Dendritic cell treated with granulocyte-macrophage colony-stimulating factor and Interleukin-4, amounts not matched to agents 40 ng/mL and 50 ng/mL, for 4 days (primary cell): ENCODE measurements around the gene CDK11B.
"Not testable (repeated sequence)": the region's sequence is repeated elsewhere in the genome, so short reads cannot be mapped to it uniquely, and the experiment has no call there.

Experiments used
- H3K27ac Mint-ChIP-seq: one replicate; pipeline ENCODE4 v1.8.0; 2022; ENCODE audit warnings: mild to moderate bottlenecking, mixed read lengths
- H3K27me3 Mint-ChIP-seq: one replicate; pipeline ENCODE4 v1.8.0; 2022; ENCODE audit warnings: mild to moderate bottlenecking, mixed read lengths
- H3K36me3 Mint-ChIP-seq: one replicate; pipeline ENCODE4 v1.8.0; 2022; ENCODE audit warnings: low read depth, mixed read lengths
- H3K4me1 Mint-ChIP-seq: one replicate; pipeline ENCODE4 v1.8.0; 2022; ENCODE audit warnings: low read depth, mixed read lengths
- H3K4me3 Mint-ChIP-seq: one replicate; pipeline ENCODE4 v1.8.0; 2022; ENCODE audit warnings: mild to moderate bottlenecking, moderate library complexity, mixed read lengths
- H3K9me3 Mint-ChIP-seq: one replicate; pipeline ENCODE4 v1.8.0; 2022; ENCODE audit warnings: mixed read lengths
- intact Hi-C: fragments of 100-400 bp; cut with micrococcal nuclease; formaldehyde crosslinking; loops from one replicate; pipeline ENCODE4 v1.15.0; 2022

CDK11B gene

DNA sequence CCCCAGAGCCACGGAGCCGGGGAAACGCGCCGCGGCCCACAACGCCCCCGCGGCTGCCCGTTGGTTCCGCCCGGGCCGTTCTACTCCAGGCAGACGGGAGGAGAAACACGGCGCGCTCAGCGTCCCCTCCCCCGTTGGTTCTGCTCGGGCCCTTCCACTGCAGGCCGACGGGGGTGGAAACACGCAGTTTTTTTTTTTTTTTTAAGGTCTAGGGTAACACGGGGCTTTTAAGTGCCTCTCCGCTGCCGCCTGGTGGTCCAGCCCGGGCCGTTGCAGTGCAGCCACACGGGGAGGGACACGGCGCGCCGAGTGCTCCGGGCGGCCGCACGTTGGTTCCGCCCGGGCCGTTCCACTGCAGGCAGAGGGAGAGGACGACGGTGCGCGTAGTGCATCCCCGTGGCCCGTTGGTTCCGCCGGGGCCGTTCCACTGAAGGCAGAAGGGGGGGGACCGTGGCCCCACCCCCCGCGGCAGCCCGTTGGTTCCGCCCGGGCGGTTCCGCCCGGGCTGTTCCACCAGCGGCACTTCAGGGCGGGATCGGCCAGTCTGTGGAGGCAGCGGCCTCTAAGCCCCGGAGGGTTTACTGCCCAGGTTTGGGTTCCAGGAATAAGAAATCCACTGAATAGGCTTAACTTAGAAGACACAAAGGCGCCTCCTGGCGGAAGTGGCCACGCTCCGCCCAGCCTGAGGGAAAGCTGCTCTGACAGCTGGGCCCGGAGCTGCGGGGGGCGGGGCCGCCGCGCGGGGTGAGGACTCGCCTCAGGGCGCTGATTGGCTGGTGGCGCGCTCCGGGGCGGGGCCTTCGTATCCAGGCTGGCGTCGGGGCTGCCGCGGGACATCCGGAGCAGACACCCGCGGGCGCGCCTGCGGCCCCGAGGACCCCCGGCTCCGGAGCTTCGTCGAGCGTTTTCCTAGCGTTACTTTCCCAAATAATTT lies 34.2 kb upstream of the CDK11B start, which contains the start of gene SLC35E2B:
SLC35E2B (minus strand) TSS at position 82 of the 934 bp plus-strand sequence. CDS start 16,096 bp downstream, outside the sequence.
- Mint-ChIP-seq H3K4me3 (peak within 1 kb of the TSS; percentile 79), H3K36me3 (peaks cover 19% of the 10 kb centered on the region), H3K27ac (peak within 1 kb of the TSS; percentile 89)
- intact Hi-C loops, H3K9me3 Mint-ChIP-seq, H3K4me1 Mint-ChIP-seq, H3K27me3 Mint-ChIP-seq: not testable (repeated sequence)

DNA sequence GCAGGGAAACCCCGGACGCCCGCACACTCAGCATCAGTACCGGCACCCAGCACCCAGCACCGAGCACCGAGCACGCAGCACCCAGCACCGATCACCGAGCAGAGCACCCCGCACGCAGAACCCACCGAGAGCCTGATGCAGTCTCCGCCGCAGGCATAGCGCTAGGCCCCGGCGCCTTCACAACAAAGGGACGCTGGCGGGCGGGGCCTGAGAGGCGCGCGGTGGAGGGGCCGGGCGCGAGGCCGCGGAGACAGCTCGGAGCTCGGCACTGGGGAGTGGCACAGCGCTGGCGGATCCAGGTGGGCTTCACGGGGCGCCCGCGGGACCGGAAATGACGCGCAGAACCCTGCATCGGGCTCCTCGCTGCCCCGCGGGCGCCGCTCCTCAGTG lies 33.5 kb upstream of the CDK11B start:
- Mint-ChIP-seq H3K36me3 (peaks cover 24% of the 10 kb centered on the region), H3K27ac (peak overlapping the region; percentile 89), H3K4me1 (peaks cover 14% of the 10 kb centered on the region), H3K4me3 (peak overlapping the region; percentile 79)
- H3K9me3 Mint-ChIP-seq, H3K27me3 Mint-ChIP-seq, intact Hi-C loops: not testable (repeated sequence)

DNA sequence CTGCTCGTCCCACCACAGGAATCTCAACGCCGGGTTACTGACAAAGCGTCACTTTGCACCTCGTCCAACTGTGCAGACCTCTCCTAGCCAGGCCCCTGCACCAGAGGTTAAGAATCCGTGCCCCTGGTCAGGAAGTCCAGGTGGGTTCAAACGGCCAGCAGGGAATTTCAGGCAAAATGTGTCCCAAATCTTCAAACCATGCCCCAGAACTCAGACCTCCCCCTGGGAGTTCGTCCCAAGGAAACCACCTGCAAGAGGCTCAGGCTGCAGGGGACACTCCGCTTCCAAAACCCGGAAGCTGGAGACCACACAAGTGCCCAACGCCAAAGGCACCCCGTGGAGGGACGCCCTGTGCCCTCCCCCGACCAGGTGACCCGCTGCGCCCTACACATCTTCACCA lies 32.6 kb upstream of the CDK11B start:
- H3K9me3 Mint-ChIP-seq, intact Hi-C loops, H3K27ac Mint-ChIP-seq, H3K27me3 Mint-ChIP-seq, H3K4me3 Mint-ChIP-seq: not testable (repeated sequence)
- peaks cover 23% of the 10 kb centered on the region for H3K4me1 Mint-ChIP-seq
- H3K36me3 Mint-ChIP-seq, result peaks cover 24% of the 10 kb centered on the region

DNA sequence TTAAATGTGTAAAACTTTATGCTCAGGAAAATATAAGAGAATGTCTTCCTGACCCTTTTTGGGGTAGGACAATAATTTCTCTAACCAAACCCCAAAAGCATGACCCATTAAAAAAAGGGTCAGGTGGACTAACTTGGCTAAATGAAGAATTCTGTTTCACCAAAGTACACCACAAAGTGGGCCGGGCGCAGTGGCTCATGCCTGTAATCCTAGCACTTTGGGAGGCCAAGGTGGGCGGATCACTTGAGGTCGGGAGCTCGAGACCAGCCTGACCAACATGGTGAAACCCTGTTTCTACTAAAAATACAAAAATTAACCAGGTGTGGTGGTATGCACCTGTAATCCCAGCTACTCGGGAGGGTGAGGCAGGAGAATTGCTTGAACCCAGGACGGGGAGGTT lies 30.7 kb upstream of the CDK11B start:
- H3K27me3 Mint-ChIP-seq, H3K4me3 Mint-ChIP-seq, intact Hi-C loops, H3K27ac Mint-ChIP-seq, H3K9me3 Mint-ChIP-seq: not testable (repeated sequence)
- Mint-ChIP-seq H3K4me1 (peaks cover 32% of the 10 kb centered on the region), H3K36me3 (peaks cover 35% of the 10 kb centered on the region)

DNA sequence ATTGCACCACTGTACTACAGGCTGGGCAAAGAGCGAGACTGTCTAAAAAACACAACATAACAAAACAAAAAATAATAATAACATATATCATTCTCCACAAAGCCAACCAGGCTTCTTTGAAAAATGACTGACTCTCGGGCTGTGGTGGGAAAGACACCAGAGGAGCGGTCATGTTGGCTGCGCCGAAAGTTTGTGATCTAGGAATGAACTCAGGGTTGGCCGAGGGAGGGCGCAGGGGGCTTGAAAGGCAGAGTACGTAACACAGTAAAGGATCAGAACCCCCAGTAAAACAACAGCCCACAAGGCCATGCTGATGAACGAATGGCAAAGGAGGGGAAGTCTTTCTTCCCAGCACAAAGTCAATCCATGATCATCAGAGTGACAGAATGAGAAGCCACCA lies 29.0 kb upstream of the CDK11B start:
- Mint-ChIP-seq H3K9me3 (no peaks in the 10 kb centered on the region), H3K27me3 (no peaks in the 10 kb centered on the region), H3K27ac (no peak overlapping the region), H3K36me3 (peaks cover 52% of the 10 kb centered on the region), H3K4me3 (no peak overlapping the region), H3K4me1 (peaks cover 27% of the 10 kb centered on the region)
- intact Hi-C loops, result no loop called here

DNA sequence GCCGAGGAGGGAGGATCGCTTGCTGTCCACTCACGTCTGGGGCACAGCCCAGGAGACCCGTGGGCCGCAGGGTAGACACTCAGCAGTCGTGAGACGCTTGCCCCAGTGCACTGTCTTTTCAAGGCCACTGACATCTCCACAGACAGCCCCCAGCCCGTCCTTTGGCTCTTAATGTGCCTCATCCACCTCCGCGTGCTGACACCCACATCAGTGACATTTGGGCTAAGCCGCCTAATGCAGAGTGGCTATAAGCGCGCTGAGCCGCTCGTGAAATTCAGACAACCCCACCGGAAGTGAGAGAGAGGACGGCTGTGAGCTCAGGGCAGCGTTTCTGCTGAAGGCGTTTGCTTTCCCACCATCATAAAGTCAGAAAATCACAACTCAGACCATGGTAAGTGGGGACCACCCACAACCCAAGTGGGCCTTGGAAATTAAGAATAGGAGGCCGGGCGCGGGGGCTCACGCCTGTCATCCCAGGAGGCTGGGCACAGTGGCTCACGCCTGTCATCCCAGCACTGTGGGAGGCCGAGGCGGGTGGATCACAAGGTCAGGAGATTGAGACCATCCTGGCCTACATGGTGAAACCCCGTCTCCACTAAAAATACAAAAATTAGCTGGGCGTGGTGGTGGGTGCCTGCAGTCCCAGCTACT lies 25.4 kb upstream of the CDK11B start:
- Mint-ChIP-seq H3K4me3 (no peak overlapping the region), H3K27me3 (no peaks in the 10 kb centered on the region), H3K27ac (no peak overlapping the region), H3K9me3 (no peaks in the 10 kb centered on the region), H3K36me3 (peaks cover 66% of the 10 kb centered on the region), H3K4me1 (peaks cover 30% of the 10 kb centered on the region)
- intact Hi-C loops, result no loop called here

DNA sequence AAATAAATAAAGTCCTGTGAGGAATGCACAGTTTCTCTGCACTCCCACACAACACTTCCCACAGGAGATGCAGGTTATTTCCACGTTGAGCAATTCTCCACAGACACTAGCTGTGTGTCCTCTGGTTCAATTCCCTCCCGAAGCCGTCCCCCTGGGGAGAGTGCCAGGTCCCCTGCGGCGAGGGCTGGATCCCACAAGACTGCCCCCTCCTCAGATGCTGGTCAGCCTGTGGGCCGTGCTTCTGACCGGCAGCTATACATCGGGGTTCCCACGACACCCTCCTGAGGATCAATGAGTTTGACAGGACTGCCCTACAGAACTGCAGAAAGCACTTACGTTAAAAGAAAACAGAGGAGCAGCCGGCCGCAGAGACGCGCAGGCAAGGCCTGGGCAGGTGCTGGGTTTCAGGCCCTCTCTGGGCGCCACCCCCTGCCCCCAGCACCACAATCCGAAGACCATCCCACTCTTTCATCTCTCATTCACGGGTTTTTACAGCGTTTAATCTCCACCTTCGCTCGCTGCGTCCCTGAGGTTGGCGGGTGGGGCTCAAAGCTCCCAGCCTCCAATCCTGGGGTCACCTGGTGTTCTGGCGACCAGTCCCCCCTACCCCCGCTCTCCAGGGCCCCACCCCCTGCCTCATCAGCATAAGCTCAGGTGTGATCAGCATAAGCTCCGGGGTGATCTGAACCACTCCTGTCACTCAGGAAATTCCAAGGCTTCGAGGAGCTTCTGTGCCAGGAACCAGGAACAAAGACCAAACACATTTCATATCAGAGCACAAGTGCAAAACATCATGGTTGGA lies 24.5 kb upstream of the CDK11B start:
- intact Hi-C loops, result no loop called here
- Mint-ChIP-seq H3K27ac (no peak overlapping the region), H3K4me1 (peaks cover 38% of the 10 kb centered on the region)

DNA sequence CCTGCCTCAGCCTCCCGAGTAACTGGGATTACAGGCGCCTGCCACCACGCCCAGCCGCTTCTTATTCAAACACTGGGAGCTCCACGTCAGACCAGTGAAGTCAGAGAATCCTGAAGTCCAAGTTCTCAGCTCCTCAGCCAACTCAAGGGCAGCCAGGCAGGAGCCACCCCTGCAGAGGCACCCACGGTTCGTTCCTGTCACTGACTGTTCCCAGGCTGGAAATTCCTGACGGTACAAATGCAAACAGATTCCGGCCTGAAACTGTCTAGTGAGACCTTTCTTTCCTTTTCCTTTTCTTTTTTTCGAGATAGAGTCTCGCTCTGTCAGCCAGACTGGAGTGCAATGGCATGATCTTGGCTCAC lies 22.1 kb upstream of the CDK11B start:
- Mint-ChIP-seq H3K27me3 (no peaks in the 10 kb centered on the region), H3K9me3 (no peaks in the 10 kb centered on the region), H3K4me1 (peaks cover 25% of the 10 kb centered on the region), H3K27ac (no peak overlapping the region), H3K36me3 (peaks cover 75% of the 10 kb centered on the region), H3K4me3 (no peak overlapping the region)
- intact Hi-C loops, result no loop called here

More for the DNA sequence above, 24.5 kb upstream of the CDK11B start:
- no peaks in the 10 kb centered on the region for H3K27me3 Mint-ChIP-seq
- H3K9me3 Mint-ChIP-seq, result no peaks in the 10 kb centered on the region
- peaks cover 69% of the 10 kb centered on the region for H3K36me3 Mint-ChIP-seq
- H3K4me3 Mint-ChIP-seq, result no peak overlapping the region

DNA sequence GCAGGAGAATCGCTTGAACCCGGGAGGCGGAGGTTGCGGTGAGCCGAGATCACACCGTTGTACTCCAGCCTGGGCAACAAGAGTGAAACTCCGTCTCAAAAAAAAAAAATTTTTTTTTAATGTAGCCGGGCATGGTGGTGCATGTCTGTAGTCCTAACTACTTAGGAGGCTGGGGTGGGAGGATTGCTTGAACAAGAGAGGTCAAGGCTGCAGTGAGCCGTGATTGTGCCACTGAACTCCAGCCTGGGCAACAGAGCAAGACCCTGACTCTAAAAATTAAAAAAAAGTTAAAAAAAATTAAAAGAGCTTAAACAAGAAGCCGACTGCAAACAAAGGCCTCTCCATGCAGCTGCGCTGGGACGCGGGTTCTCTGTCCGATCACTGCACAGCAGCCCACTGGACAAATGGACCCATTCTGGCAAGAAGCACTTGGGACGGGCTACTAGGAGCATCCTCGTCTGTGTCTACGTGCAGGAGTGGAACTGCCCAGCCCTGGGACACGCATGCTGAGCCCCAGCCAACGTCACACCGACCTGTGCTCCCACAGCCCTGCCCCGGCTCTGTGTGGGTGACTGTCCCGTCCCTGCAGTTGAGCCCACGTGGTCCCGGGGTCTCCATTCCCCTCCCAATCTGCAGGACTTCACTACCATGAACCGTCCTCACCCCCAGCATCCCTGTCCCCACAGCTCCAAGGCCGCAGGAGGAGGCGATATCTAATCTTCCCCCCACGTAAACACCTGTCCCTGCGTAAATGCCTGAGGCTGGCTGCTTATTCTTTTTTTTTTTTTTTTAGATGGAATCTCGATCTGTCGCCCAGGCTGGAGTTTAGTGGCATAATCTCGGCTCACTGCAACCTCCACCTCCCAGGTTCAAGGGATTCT lies 21.5 kb upstream of the CDK11B start:
- no peak overlapping the region for H3K27ac Mint-ChIP-seq
- intact Hi-C loops, result no loop called here

DNA sequence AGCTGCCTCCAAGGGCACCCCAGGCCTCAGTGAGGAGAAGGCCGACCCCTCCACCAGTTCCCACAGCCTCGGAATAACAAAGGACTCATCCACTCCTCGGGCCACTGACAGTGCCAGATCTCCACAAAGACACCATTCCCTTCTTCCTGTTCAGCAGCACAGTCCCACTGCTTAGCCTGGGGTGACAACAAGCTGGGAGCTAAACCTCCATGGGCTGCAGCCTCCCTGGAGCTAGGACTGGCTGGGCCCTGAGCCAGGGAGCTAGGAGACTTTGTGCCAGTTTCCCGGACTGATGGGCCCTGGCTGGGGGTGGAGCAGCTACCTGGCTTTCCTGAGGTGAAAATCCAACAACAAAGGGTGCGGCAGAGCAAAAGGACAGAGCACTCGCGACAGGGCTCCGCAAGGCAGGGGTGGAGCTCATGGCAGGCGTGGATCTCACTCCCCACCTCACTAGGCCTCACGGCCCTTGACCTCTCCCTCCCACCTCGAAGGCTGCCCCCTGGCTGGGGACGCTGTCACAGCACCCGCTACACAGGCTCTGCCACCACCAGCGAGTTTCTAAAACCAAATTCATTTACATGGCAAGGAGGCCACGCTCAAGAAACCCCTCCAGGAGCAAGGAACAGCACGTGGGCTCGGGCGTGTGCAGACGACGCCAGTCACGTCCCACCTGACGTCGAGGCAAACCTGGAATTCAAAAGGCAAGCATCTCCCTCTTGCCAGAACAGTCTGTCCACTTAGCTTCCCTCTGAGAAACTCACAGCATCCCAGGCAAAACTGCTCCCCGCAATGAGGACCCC lies 20.0 kb upstream of the CDK11B start:
- peak overlapping the region; percentile 37 for H3K27ac Mint-ChIP-seq
- H3K36me3 Mint-ChIP-seq, result peaks cover 66% of the 10 kb centered on the region
- no peak overlapping the region for H3K4me3 Mint-ChIP-seq
- intact Hi-C loops, result no loop called here
- H3K27me3 Mint-ChIP-seq, result no peaks in the 10 kb centered on the region
- peaks cover 19% of the 10 kb centered on the region for H3K4me1 Mint-ChIP-seq
- no peaks in the 10 kb centered on the region for H3K9me3 Mint-ChIP-seq

More for the DNA sequence above, 21.5 kb upstream of the CDK11B start:
- Mint-ChIP-seq H3K4me1 (peaks cover 20% of the 10 kb centered on the region), H3K27me3 (no peaks in the 10 kb centered on the region), H3K4me3 (no peak overlapping the region), H3K36me3 (peaks cover 71% of the 10 kb centered on the region), H3K9me3 (no peaks in the 10 kb centered on the region)

DNA sequence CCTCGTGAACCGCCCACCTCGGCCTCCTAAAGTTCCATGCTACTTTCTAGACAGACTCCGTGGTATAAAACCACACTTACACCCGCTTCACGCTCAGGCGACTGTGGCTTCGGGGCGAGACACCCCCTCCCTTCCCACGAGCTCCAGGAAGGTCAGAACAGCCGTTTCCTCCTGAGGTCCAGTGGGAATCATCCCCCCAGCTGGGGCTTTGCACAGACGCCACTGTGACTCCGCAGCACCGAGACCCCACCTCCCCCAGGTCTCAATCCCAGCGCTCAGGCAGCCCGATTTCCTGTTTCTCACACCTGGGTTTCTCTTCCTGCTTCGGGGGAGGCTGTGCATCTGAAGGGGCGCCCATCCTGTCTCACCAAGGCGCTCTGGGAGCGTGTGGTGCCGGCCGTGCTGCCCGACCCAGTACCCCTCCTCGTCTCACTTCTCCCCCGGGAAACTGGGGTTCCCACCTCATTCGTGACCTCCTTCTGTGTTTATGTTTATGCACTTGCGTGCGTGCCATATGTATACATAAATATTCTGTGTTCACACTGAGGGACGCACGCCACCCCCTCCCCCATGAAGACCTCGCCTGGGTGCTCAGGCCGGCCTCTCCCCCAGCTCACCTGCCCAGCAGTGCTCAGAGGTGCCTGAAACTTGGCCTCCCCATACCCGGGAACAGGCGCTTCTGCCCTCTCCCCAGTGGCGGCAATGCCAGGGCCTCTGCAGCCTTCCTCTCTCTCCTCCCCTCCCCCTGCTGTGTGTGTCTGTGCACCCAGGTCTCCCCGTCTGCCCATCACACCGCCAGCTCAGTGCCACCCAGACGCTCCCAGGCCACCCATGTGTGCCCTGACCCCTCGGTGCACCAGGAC lies 19.1 kb upstream of the CDK11B start:
- intact Hi-C loops, result no loop called here
- no peak overlapping the region for H3K27ac Mint-ChIP-seq
- H3K36me3 Mint-ChIP-seq, result peaks cover 66% of the 10 kb centered on the region
- no peaks in the 10 kb centered on the region for H3K9me3 Mint-ChIP-seq
- peaks cover 19% of the 10 kb centered on the region for H3K4me1 Mint-ChIP-seq
- H3K27me3 Mint-ChIP-seq, result no peaks in the 10 kb centered on the region
- no peak overlapping the region for H3K4me3 Mint-ChIP-seq

DNA sequence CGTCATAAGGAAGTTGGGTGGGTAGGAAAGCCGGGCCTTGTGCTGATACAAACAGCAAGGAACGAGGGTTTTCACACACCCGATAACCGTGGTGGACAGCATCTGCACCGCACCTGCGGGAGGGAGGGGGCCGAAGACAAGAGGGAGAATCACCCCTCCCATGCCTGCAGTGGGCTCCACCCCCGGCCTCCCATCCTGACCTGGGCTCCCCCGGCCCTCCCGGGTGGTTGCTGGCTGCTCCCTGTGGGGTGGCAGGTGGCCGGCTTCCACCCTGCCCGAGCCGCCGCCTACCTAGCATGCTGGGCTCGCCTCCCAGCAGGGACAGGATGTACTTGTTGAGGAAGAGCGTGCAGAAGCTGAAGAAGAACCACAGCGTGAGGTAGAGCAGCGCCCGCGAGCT lies 17.3 kb upstream of the CDK11B start:
- peaks cover 19% of the 10 kb centered on the region for H3K4me1 Mint-ChIP-seq
- H3K4me3 Mint-ChIP-seq, H3K27ac Mint-ChIP-seq, H3K9me3 Mint-ChIP-seq, H3K27me3 Mint-ChIP-seq, intact Hi-C loops: not testable (repeated sequence)
- peaks cover 70% of the 10 kb centered on the region for H3K36me3 Mint-ChIP-seq
